IPS-11a (cell line): ENCODE results near the gene PTMA.
"Not testable (repeated sequence)": the region's sequence is repeated elsewhere in the genome, so short reads cannot be mapped to it uniquely, and the experiment has no call there.

ENCODE experiments used
- H3K4me3 ChIP-seq: one replicate; pipeline ENCODE4 v1.5.1; 2013; ENCODE audit warnings: low read depth, low read length, control low read depth

The PTMA gene

GRCh38 chr2:231749016-231749415 is 40.7 kb downstream of the PTMA start:
- H3K4me3 ChIP-seq: not testable (repeated sequence)

GRCh38 chr2:231751042-231751815 is 42.9 kb downstream of the PTMA start:
- no peak overlapping the region for H3K4me3 ChIP-seq

- H3K4me3 ChIP-seq: no peak overlapping the region
Observed at GRCh38 chr2:231752061-231752460, 43.7 kb downstream of the PTMA start.

GRCh38 chr2:231761735-231762134 is 53.4 kb downstream of the PTMA start:
- H3K4me3 ChIP-seq: no peak overlapping the region
